ENCODE data around the gene PDE7B. TPM values are rescaled to one million over a fixed set of nuclear protein-coding genes. Genes with fewer than 3 reads are reported as not detected.

PDE7B gene
- total RNA-seq, 4 donors from 2014 or later = 7.8 to 13.7 (median 8.6) TPM

- no peak for DNase-seq
- no peaks in the 10 kb centered on the region for H3K9me3 ChIP-seq
- H3K36me3 ChIP-seq = no peaks in the 10 kb centered on the region
- TF ChIP-seq POLR2A (IDR thresholded peaks at IDR 0.05) (no peak), CTCF (IDR thresholded peaks at IDR 0.05) (no peak)
- no peak overlapping the region for H3K4me3 ChIP-seq (replicated peaks in 1 of 3)
- 87 to 90% methylated on average over 1 of the region's 1 CpG for WGBS, 2 donors
- H3K27ac ChIP-seq = no peak overlapping the region
- no peaks in the 10 kb centered on the region for H3K4me1 ChIP-seq
- intact Hi-C loops (cut with DNase I) = no loop called here
- H3K27me3 ChIP-seq = no peaks in the 10 kb centered on the region
Measured at GRCh38 chr6:136166815-136167214, 315.3 kb downstream of the PDE7B start.

- Histone ChIP-seq H3K4me1 (no peaks in the 10 kb centered on the region), H3K36me3 (no peaks in the 10 kb centered on the region), H3K27ac (no peak overlapping the region), H3K27me3 (no peaks in the 10 kb centered on the region), H3K4me3 (replicated peaks in 1 of 3) (no peak overlapping the region), H3K9me3 (no peaks in the 10 kb centered on the region)
- 86 to 87% methylated on average over 2 of the region's 2 CpGs for WGBS, 2 donors
- DNase-seq = no peak
- no peak for TF ChIP-seq POLR2A (IDR thresholded peaks at IDR 0.05)
- TF ChIP-seq CTCF (IDR thresholded peaks at IDR 0.05) = no peak
- intact Hi-C loops (cut with DNase I) = no loop called here
Measured at GRCh38 chr6:136169394-136170148, 318.1 kb downstream of the PDE7B start.

- no peak overlapping the region for H3K27ac ChIP-seq
- H3K27me3 ChIP-seq = no peaks in the 10 kb centered on the region
- no peaks in the 10 kb centered on the region for H3K36me3 ChIP-seq
- H3K4me3 ChIP-seq (replicated peaks in 1 of 3) = no peak overlapping the region
- DNase-seq = no peak
- no peak for TF ChIP-seq CTCF (IDR thresholded peaks at IDR 0.05)
- TF ChIP-seq POLR2A (IDR thresholded peaks at IDR 0.05) = no peak
- no peaks in the 10 kb centered on the region for H3K4me1 ChIP-seq
- intact Hi-C loops (cut with DNase I) = no loop called here
- H3K9me3 ChIP-seq = no peaks in the 10 kb centered on the region
- WGBS, 2 donors = 96 to 97% methylated on average over 3 of the region's 3 CpGs
Measured at GRCh38 chr6:136171231-136171630, 319.7 kb downstream of the PDE7B start.

GRCh38 chr6:136173519-136174507, 322.3 kb downstream of the PDE7B start:
- Histone ChIP-seq H3K4me1 (no peaks in the 10 kb centered on the region), H3K27ac (peak overlapping the region in 2 of 3 donors; percentile 4 to 26), H3K27me3 (no peaks in the 10 kb centered on the region), H3K36me3 (no peaks in the 10 kb centered on the region), H3K4me3 (replicated peaks in 1 of 3) (no peak overlapping the region), H3K9me3 (no peaks in the 10 kb centered on the region)
- intact Hi-C loops (cut with DNase I) = no loop called here
- DNase-seq = no peak
- WGBS, 2 donors = 75 to 78% methylated on average over 13 of the region's 13 CpGs
- TF ChIP-seq CTCF (IDR thresholded peaks at IDR 0.05) (no peak), POLR2A (IDR thresholded peaks at IDR 0.05) (no peak)

Data from thyroid gland (tissue), 4 donors.